Stomach (tissue), 4 donors: ENCODE results near the gene ARFGEF3.

Experiments
- POLR2A ChIP-seq, 4 donors: fragments of 450-650 bp; IDR thresholded peaks; one replicate each; pipeline ENCODE4 v1.6.1; 2016; ENCODE audit warnings: antibody characterized with exemption in 4 of 4, control low read depth in 2 of 4, mild to moderate bottlenecking in 1 of 4, moderate library complexity in 1 of 4
- POLR2AphosphoS5 ChIP-seq, 3 donors: sonication (generic); formaldehyde crosslinking; IDR thresholded peaks; one replicate each; pipeline ENCODE4 v1.6.1; 2016; ENCODE audit warnings: antibody characterized with exemption in 3 of 3

GRCh38 chr6:138277835-138278234, 116.1 kb downstream of the ARFGEF3 start:
- TF ChIP-seq POLR2AphosphoS5 (IDR thresholded peaks at IDR 0.05) (no peak), POLR2A (IDR thresholded peaks at IDR 0.05) (no peak)
